GM21447 (cell line): Measurements from ENCODE around the gene GPR18.
A peak's percentile ranks its signal among the peaks of the same experiment; 100 is the strongest.

Source experiments
- ATAC-seq: cut with Tn5 transposase; IDR thresholded peaks from one replicate; pipeline ENCODE4 v1.9.1; 2021; ENCODE audit not compliant: unreplicated experiment

The GPR18 gene, protein sequence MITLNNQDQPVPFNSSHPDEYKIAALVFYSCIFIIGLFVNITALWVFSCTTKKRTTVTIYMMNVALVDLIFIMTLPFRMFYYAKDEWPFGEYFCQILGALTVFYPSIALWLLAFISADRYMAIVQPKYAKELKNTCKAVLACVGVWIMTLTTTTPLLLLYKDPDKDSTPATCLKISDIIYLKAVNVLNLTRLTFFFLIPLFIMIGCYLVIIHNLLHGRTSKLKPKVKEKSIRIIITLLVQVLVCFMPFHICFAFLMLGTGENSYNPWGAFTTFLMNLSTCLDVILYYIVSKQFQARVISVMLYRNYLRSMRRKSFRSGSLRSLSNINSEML

DNA sequence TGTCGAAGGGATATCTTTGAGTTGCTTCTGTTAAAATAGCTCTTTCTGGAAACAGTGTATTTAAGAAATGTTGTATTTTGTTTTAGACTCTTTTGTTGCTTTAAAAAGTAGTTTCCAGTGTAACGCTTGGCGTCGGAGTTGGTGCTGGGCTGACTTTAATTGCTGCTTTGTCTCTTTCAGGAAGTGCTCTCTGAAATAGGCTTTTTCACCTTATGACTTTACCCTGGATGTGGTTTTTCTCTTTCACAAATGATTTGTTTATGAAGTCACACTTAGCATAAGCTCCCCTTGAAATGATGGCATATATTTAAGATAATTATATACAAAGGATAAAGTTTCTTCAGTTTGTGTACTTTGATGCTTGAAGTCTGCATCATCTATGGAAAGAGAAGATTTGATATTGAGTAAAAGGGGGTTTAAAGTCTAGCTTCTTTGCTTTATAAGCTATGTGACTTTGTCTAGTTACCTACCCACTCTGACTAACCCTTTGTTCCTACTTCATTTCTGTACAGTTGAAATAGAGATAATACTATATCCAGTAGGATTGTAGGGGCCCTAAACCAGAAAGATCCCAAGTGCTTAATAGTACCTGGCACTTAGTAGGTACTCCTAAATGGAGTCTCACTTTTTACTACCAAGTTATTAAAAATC, at the start of gene GPR18:
Gene GPR18, minus strand, starts transcription at position 170 of the 651 bp plus-strand sequence. CDS start 2,507 bp downstream, outside the sequence.
- peak; percentile 91 for ATAC-seq

DNA sequence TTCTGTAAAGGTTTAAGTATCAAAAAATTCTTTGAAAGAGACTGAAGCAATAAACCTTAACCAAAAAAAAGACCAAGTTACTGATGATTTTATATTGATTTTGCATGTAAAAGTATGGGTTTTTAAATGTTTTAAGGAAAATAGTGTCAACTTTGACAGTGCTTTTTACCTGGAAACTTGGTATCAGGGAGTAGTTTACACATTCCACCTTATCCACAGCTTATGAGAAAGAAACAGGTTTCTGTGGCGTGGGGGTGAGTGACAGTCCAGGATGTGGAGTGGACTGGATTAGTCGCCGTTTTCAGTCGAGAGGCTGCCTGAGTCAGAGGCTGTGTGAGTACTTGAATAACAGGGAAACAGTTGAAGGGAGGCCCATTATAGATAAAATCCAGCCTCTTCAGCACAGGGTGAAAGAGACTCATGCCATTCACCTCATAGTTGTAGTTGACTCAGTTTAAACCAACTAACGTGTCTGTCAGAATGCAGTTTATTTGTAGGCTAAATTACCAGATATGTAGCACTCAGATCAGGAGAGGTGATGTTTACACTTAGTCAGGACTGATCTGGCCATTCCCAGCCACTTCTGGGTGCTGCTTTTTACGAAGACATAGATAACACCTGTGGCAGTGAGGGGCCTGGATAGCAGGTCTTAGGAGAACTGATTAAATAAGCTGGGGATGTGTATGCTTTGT, 49.6 kb upstream of the GPR18 start:
- peak; percentile 50 for ATAC-seq

DNA sequence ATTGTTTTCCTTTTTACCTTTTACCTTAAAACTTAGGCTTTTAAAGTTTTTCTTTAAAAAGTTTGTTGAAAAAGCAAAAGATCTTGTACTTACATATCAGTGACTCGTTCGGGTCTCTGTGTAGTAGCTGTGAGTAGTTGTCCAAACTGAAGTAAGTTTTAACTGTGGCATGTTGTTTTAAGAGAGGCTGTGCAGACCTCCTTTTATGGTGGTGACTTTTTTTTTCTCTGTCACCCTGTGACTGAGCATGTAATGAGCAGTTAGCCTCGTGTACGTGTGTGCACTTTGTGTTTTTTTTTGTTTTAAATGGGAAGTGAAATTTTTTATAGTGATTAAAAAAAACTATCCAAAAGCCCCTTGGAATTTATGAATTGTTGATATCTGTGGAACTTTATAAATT, 49.1 kb upstream of the GPR18 start, which contains the start of gene GPR183:
Gene GPR183, minus strand, starts transcription at position 153 of the 400 bp plus-strand sequence. CDS start 11,254 bp downstream, outside the sequence.
- peak; percentile 60 for ATAC-seq

DNA sequence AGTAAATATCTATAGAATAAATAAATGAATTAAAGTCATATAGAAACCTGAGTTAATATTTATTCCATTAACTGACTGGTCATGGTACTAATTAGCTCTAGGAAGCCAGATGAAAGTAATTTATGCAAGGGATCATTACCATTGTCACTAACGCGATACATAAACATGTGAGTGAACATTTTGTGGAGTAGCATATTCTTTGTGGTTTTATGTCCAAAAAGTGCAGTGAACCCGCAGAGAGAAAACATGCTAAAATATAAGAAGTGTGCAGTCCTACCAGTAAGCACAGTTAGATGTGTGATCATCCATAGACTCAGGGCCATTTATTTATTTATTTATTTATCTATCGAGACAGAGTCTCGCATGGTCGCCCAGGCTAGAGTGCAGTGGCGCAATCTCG, 47.4 kb upstream of the GPR18 start:
- ATAC-seq: no peak

DNA sequence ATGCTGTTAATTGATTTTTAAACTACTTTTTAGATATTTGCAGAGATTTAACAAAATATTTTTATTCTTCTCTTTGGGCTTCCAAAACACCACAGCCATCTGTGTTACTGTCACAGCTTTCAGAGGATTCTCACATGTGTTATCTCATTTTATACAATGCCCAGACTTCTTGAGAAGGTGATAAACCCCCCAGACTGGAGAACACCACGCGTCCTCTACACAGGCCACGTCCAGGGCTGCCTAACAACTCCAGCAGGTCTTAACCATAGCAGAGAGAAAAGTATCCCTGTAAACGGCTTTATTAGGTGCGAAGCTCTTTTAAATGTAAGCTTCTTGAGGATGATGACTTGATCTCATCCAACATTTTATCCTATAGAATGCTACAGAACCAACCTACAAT, 47.0 kb upstream of the GPR18 start:
- no peak for ATAC-seq

DNA sequence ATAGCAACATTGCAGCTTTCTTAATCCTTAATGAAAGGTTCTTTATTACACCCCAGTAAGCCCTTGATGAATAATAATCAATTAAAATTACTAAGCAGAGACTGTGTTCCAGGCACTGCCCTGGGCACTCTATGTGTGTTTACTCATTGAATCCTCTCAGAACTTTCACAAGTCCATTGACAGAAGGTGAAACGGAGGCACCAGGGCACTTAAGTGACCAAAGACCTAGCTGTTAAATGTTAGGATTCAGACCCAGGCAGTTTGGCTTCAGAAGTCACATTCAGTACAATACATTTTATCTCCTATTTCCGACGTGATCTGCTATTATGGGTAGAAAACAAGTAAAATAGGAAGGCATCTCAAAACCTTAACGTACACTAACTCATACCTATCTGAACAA, 46.4 kb upstream of the GPR18 start:
- ATAC-seq: no peak

DNA sequence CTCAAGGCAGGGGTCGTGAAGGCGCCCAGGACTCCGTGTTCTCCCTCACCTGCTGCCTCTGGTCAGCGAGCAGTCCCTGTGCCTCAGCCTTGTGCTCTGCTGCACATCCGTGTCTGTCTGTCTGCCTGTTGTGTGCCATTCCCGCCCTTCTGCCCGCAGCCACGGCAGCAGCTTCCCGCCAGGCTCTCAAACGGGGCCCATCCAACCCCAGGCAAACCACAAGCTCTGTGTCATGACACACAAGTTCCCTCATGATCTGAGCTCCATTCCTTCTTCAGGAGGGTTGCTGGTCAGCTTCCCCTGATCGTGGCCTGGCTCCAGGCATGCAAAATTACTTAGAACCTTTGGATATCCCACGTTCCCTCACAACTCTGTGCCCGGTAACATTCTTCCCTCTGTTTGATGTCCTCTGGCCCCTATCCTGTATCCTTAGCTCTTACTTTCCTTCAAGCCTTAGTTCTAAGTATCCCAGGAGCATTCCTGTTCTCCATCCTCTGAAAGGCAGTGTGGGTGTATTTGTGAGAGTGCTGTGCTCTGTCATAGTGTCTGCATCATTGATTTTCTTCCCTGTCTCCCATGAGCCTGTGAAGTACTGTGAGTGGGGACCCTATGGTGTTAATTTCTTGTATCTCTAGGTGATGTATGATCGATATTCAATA, 45.8 kb upstream of the GPR18 start:
- ATAC-seq: no peak

DNA sequence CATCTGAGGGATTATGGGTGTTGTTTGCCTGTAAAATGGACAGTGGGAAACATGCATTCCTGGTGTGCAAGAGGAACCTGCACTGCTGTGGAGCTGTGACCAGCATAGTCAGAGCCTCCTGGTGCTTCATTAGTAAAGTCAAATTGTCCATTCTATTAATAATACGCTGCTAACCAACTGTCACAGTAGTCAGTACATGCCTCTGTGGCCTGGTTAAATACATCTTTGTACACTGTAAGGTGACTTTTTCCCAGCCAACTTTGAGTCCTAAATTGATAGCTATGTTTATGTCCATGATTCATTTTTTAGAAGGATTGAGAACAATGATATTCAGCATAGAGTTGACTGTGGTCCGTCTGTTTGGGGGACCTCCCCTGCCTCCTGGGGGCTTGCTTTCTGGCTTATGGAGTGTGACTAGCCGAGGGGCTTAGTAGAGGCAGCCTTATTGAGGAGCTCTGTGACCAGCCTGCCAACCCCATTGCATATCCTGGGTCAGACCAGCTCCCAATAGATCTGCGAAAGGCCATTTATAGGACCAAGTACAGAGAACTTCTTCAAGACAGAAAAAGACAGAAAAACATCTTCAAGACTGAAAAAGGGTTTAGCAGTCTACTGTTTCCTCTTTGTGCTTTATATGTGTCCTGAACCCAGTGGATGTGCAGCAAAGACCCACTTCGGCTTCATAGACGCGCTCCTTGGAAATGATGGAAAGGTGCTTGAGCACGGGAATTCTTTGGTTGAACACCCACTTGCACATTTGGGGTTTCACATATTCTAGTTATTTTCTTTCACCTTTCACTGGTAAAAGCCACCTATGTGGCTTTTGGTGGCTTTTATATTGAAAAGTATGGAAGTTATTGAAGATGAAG, 44.7 kb upstream of the GPR18 start:
- no peak for ATAC-seq

DNA sequence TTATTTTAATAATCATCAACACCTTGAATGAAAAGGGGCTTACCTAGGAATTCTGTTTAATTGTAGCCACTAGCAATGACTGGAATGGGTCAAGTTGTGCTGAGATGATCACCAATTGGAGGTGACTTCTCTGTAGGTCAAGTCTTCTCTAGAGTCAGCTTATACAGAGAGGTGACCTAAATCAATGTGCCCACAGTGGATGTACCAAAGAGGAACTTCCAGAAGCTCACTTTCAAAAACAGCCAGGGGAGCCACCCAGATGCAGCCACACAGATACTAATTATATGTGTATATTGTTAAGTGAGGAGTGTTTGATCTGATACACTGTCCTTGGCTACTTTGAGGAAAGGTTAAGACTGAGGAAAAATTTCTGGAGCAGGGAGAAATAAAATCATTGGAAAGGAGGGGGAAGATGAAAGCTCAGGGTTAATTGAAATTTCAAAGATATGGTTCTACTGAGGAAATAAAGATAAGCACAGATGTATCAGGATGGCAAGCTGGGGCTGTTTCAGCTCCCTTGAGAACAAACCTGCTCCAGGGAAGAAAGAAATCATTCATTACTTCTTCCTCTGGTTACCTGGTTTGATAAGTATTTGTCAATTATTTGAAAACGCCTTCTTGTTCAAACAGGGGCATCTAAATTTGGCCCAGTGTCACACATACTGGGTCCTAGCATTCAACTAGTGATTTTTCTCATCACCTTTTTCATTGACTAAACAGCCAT, 43.9 kb upstream of the GPR18 start:
- ATAC-seq: peak; percentile 29

DNA sequence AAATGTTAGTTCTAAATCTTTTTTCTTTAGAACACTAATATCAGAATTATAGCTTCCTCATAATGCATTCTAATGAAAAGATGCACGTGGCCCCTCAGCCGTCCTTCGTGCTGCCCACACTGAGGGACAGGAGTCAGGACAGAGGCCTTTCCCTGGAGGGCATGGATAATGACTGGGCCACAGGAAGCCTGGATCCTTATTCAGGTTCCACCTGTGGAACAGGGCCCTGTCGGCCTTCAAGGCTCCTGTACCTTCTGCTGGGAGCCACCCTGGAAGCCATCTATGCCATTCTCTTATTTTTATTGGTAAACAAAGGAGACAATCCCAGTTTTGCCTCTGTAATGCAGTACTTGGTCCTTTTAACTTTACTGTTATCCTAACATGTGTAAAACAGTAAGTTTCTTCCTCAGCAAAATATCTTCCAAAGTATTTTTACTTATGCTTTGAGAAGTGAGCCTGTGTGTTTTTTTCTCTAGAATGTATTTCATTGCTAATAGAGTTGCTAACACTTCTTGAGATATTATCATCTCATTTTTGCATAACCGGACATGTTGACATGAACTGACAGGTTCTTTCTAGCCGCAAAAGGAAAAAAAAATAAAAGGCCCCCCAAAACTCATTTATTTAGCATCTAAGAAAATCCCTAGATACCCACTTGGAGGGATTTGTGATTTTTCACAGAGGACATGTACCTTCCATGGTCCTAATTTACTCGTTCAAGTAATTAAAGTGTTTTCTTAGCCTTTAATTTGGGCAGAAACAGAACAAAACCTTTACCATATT, 43.1 kb upstream of the GPR18 start:
- ATAC-seq: no peak

DNA sequence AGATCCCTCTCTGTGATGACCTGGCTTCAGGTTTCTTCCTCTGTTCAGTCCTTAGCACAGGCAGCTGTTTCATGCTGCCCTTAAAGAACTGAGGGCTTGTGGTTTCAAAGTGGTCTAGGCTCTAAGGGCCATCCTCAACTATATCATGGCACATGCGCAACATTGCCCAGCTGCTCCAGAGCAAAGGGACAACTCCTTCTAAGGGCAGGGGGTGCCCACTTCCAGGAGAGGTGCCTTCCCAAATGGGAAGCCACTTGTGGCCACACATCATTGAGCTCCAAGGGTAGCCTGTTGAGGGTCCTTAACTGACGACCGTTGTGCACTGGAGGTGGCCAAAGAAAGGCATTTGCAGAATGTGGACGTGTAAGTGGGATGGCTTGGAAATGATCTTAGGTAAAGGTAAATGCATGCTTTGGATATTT, 41.8 kb upstream of the GPR18 start:
- ATAC-seq: no peak

DNA sequence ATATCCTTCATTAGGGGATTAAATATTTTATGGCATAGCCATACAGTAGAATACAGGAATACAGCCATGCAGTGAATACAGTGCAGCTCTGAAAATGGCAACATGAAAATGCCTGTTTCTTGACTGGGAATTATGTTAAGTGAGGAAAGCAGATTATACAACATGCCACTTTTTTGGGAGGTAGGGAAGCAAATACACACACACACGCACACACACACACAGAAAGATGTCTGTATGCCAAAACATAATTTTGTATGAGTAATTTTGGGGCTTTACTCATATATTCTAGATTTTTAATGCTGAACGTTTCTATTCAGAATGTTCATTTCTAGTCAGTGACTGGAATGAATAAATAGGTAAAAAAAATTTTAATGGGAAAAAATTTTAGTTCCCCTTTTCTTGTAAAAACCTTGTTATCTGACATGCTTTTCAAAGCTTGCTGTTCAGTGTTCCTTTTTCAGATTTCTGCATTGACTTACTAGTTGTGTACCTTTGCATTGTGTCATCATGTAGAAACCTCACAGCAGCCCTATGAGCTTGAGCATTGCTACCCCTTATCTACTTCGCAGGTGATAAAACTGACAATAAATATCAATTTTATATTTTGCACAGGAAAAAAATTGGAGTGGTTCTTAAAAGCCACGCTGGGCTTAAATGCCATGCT, 41.2 kb upstream of the GPR18 start:
- no peak for ATAC-seq

DNA sequence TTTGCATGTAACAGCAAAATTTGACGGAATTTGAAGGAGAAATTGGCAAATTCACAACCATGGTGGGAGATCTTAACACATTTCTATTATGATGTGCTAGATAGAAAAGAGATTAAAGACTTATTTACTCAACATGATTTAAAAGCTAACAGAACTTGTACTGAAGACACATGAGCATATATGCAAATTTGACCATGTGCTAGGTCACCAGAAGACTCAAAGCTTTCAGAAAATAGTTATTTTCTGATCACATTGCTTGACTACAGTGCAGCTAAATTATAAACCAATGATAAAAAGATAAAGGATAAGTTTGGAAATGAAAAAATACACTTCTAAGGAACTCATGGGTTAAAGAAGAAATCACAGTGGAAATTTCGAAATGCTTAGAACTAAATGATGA, 39.9 kb upstream of the GPR18 start:
- peak; percentile 24 for ATAC-seq

DNA sequence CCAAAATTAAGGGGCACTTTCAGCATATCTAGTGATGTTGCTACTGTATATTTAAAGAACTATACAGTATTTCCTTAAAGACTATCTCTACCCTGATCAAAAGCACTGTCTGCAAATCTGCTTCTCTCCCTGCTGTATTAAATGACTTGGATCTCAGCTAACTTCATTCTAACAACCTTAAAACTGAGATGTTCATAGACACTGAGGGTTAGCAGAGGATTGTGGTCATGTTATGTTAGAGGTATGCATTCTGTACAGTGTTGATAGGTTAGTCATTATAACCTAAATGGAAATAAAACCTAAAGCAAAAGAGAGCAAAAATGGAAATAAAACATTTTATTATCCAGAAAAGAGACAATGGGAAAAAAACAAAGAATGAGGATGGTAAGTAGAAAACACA, 39.2 kb upstream of the GPR18 start:
- ATAC-seq: no peak

DNA sequence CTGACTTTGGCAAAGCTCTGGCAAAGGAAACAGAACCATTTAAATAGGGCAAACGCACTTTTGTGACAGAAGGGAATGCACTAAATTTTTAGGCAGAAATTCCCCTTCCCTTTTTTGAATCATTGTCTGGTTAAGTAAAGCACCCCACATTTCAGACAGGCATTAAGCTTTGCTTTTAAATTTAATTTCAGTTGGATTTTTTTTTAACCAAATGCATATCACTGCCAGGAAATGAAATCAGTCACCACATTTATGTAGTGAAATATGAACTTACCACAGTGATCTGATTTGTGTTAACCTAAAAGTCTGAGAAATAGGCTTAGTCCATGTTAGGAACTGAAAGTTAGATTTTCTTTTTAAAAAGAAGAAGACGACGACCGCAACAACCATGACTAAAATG, 38.2 kb upstream of the GPR18 start:
- ATAC-seq: peak; percentile 53

DNA sequence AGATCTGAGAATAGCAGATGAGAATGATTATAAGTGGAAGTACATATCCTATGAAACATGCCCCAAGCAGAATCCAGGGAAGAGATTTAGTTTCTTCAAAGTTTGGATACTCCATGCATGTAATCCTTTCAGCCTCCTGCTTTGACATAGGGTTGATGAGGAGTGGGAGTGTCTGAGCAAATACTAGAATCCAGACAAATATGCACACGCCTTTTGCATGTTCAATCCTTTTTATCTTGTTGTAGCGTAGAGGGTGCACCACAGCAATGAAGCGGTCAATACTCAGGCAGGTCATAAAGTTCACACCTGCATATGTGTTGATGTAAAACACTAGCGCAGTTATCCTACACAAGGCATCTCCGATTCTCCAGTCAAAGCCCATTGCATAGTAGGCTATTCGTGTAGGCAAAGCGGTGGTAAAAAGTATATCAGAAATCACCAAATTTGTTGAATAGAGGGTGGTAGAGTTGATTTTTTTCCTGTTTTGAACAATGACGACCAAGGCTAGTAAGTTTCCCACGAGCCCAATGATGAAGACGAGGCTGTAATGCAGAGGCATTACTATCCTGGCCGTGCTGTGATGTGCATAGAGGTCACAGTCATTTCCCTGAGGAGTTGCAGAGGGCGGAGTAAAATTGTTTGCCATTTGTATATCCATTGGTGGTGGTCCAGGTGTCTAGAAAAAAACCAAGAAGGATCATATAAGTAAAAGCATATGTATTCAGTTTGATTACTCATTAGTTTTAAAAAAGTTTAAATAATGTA, 37.5 kb upstream of the GPR18 start:
- no peak for ATAC-seq

DNA sequence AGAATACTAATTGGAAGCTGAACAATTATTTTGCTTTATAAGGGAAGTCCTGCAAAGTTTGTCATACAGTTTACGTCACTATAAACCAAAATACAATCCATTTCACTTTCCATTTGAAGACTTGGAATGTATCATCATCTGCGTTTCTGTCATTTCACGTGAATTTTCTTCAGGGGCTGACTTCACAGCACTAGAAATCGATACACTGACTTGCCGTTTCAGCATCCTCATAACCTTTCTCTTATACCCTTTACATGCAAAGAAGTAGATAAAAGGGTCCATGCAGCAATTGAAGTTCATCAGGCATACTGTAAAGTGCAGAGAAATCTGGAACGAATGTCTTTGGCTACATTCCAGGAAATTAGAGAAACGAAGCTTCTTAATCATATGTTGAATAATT, 36.8 kb upstream of the GPR18 start:
- ATAC-seq: no peak

DNA sequence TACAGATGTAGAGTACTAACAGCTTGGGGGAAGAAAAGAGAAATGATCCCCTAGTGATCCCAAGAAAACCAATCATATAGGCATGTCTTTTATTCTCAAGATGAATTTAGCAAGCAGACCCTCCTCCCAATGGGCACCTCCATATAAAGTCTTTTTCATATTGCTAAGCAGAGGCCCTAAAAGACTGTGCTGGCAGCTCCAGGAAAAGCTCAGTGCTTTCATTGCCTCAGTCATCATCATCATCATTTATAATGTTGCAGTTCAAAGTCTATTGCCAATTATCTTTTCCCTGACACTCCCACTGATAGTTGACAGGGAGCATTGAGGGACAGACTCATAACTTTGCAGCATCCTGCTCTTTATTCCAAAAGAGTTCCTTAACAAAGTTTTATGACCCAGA, 36.0 kb upstream of the GPR18 start:
- no peak for ATAC-seq
